Endothelial cell of umbilical vein (primary cell): Measurements from ENCODE around the gene WDR38.

ENCODE experiments used
- CTCF ChIP-seq, 2 donors: IDR thresholded peaks; 1 replicate in 1 of 2; 2 replicates in 1 of 2; pipeline ENCODE4 v1.5.1; 2011; ENCODE audit warnings: low read length in 2 of 2, mild to moderate bottlenecking in 2 of 2, moderate library complexity in 2 of 2, control low read depth in 1 of 2, inconsistent platforms in 1 of 2, low read depth in 1 of 2; ENCODE audit not compliant: insufficient read depth in 1 of 2; ENCODE audit errors: extremely low read depth in 1 of 2
- EZH2 ChIP-seq: IDR thresholded peaks from 2 replicates; pipeline ENCODE4 v1.6.1; 2012; ENCODE audit warnings: borderline replicate concordance, low read depth, mild to moderate bottlenecking, moderate library complexity, low read length, inconsistent platforms; ENCODE audit not compliant: severe bottlenecking
- MAX ChIP-seq: IDR thresholded peaks from 2 replicates; pipeline ENCODE4 v1.6.1; 2011; ENCODE audit not compliant: insufficient read depth, insufficient read length
- MYC ChIP-seq: IDR thresholded peaks from one replicate; pipeline ENCODE4 v1.6.1; 2011; ENCODE audit warnings: mild to moderate bottlenecking, low read depth, low read length
- POLR2A ChIP-seq: IDR thresholded peaks from 2 replicates; pipeline ENCODE4 v1.6.1; 2012; ENCODE audit warnings: low read depth, mild to moderate bottlenecking, control low read depth, low read length
- POLR2AphosphoS5 ChIP-seq: IDR thresholded peaks from 2 replicates; pipeline ENCODE4 v1.6.1; 2012; ENCODE audit warnings: low read depth, mild to moderate bottlenecking, control low read depth, low read length, moderate library complexity; ENCODE audit not compliant: insufficient read depth

- TF ChIP-seq CTCF (IDR thresholded peaks at IDR 0.05; ENCODE audit: extremely low read depth in 1 of 2, insufficient read depth in 1 of 2, low read depth in 1 of 2, low read length in 2 of 2) (no peak), POLR2A (no peak), EZH2 (no peak), MAX (no peak), POLR2AphosphoS5 (no peak), MYC (no peak)
Observed at GRCh38 chr9:124878021-124878420, 24.8 kb downstream of the WDR38 start.
